IPS-18a (cell line): ENCODE measurements around the gene PRKN.

Experiments
- H3K27ac ChIP-seq: one replicate; pipeline ENCODE4 v1.5.1; 2013; ENCODE audit warnings: low read length
- H3K27me3 ChIP-seq: one replicate; pipeline ENCODE4 v1.6.1; 2013; ENCODE audit warnings: mild to moderate bottlenecking, low read length; ENCODE audit not compliant: control insufficient read depth, insufficient read depth
- H3K36me3 ChIP-seq: one replicate; pipeline ENCODE4 v1.6.1; 2013; ENCODE audit warnings: low read depth, low read length; ENCODE audit not compliant: control insufficient read depth
- H3K4me1 ChIP-seq: one replicate; pipeline ENCODE4 v1.6.1; 2013; ENCODE audit warnings: low read depth, low read length; ENCODE audit not compliant: control insufficient read depth
- H3K4me3 ChIP-seq: one replicate; pipeline ENCODE4 v1.5.1; 2013; ENCODE audit warnings: low read length
- H3K9ac ChIP-seq: one replicate; pipeline ENCODE4 v1.6.1; 2013; ENCODE audit warnings: mild to moderate bottlenecking, low read length, moderate library complexity
- H3K9me3 ChIP-seq: one replicate; pipeline ENCODE4 v1.6.1; 2013; ENCODE audit warnings: low read depth, low read length; ENCODE audit not compliant: control insufficient read depth

The PRKN gene

GRCh38 chr6:162331911-162332310 lies 395.7 kb downstream of the PRKN start:
- no peaks in the 10 kb centered on the region for H3K36me3 ChIP-seq
- H3K4me1 ChIP-seq = no peaks in the 10 kb centered on the region
- no peak overlapping the region for H3K27ac ChIP-seq
- no peaks in the 10 kb centered on the region for H3K27me3 ChIP-seq
- no peak overlapping the region for H3K4me3 ChIP-seq
- H3K9me3 ChIP-seq = no peaks in the 10 kb centered on the region
- H3K9ac ChIP-seq = no peak overlapping the region

GRCh38 chr6:162325826-162326225 lies 401.7 kb downstream of the PRKN start:
- Histone ChIP-seq H3K9ac (no peak overlapping the region), H3K27me3 (no peaks in the 10 kb centered on the region), H3K4me3 (no peak overlapping the region), H3K9me3 (peaks cover 4% of the 10 kb centered on the region), H3K27ac (no peak overlapping the region), H3K36me3 (no peaks in the 10 kb centered on the region), H3K4me1 (no peaks in the 10 kb centered on the region)

GRCh38 chr6:162325051-162325450 lies 402.5 kb downstream of the PRKN start:
- Histone ChIP-seq H3K4me3 (no peak overlapping the region), H3K9ac (no peak overlapping the region), H3K27ac (no peak overlapping the region), H3K27me3 (no peaks in the 10 kb centered on the region), H3K36me3 (no peaks in the 10 kb centered on the region), H3K4me1 (no peaks in the 10 kb centered on the region), H3K9me3 (peaks cover 4% of the 10 kb centered on the region)

- H3K9me3 ChIP-seq = no peaks in the 10 kb centered on the region
Observed at GRCh38 chr6:162315291-162315690, 412.3 kb downstream of the PRKN start.

GRCh38 chr6:162313922-162314660 lies 413.5 kb downstream of the PRKN start:
- no peak overlapping the region for H3K4me3 ChIP-seq
- no peaks in the 10 kb centered on the region for H3K27me3 ChIP-seq
- H3K9me3 ChIP-seq = no peaks in the 10 kb centered on the region
- no peak overlapping the region for H3K27ac ChIP-seq
- H3K36me3 ChIP-seq = no peaks in the 10 kb centered on the region
- no peaks in the 10 kb centered on the region for H3K4me1 ChIP-seq
- H3K9ac ChIP-seq = no peak overlapping the region

More at GRCh38 chr6:162315291-162315690, 412.3 kb downstream of the PRKN start:
- H3K27ac ChIP-seq = no peak overlapping the region
- H3K9ac ChIP-seq = no peak overlapping the region
- H3K27me3 ChIP-seq = no peaks in the 10 kb centered on the region
- no peaks in the 10 kb centered on the region for H3K36me3 ChIP-seq
- H3K4me1 ChIP-seq = no peaks in the 10 kb centered on the region
- H3K4me3 ChIP-seq = no peak overlapping the region

- H3K27ac ChIP-seq = no peak overlapping the region
- H3K9ac ChIP-seq = no peak overlapping the region
- H3K4me1 ChIP-seq = no peaks in the 10 kb centered on the region
- no peak overlapping the region for H3K4me3 ChIP-seq
- no peaks in the 10 kb centered on the region for H3K27me3 ChIP-seq
- no peaks in the 10 kb centered on the region for H3K9me3 ChIP-seq
- no peaks in the 10 kb centered on the region for H3K36me3 ChIP-seq
Observed at GRCh38 chr6:162307865-162308264, 419.7 kb downstream of the PRKN start.

GRCh38 chr6:162306616-162307015 lies 420.9 kb downstream of the PRKN start:
- Histone ChIP-seq H3K9ac (no peak overlapping the region), H3K27me3 (no peaks in the 10 kb centered on the region), H3K4me1 (no peaks in the 10 kb centered on the region), H3K4me3 (no peak overlapping the region), H3K36me3 (no peaks in the 10 kb centered on the region), H3K9me3 (no peaks in the 10 kb centered on the region), H3K27ac (no peak overlapping the region)

- Histone ChIP-seq H3K9me3 (no peaks in the 10 kb centered on the region), H3K4me1 (no peaks in the 10 kb centered on the region), H3K4me3 (no peak overlapping the region), H3K36me3 (no peaks in the 10 kb centered on the region), H3K27ac (no peak overlapping the region), H3K9ac (no peak overlapping the region), H3K27me3 (no peaks in the 10 kb centered on the region)
Observed at GRCh38 chr6:162301128-162301527, 426.4 kb downstream of the PRKN start.

GRCh38 chr6:162294029-162294428 lies 433.5 kb downstream of the PRKN start:
- H3K9ac ChIP-seq = no peak overlapping the region
- H3K36me3 ChIP-seq = no peaks in the 10 kb centered on the region

GRCh38 chr6:162292915-162293314 lies 434.7 kb downstream of the PRKN start:
- Histone ChIP-seq H3K36me3 (no peaks in the 10 kb centered on the region), H3K4me3 (no peak overlapping the region), H3K4me1 (no peaks in the 10 kb centered on the region), H3K27ac (no peak overlapping the region), H3K9me3 (no peaks in the 10 kb centered on the region), H3K27me3 (no peaks in the 10 kb centered on the region), H3K9ac (no peak overlapping the region)

More at GRCh38 chr6:162294029-162294428, 433.5 kb downstream of the PRKN start:
- Histone ChIP-seq H3K9me3 (no peaks in the 10 kb centered on the region), H3K27ac (no peak overlapping the region), H3K4me3 (no peak overlapping the region), H3K27me3 (no peaks in the 10 kb centered on the region), H3K4me1 (no peaks in the 10 kb centered on the region)

- H3K27ac ChIP-seq = no peak overlapping the region
- no peaks in the 10 kb centered on the region for H3K36me3 ChIP-seq
- no peaks in the 10 kb centered on the region for H3K9me3 ChIP-seq
- no peaks in the 10 kb centered on the region for H3K27me3 ChIP-seq
- H3K4me1 ChIP-seq = no peaks in the 10 kb centered on the region
- no peak overlapping the region for H3K9ac ChIP-seq
- H3K4me3 ChIP-seq = no peak overlapping the region
Observed at GRCh38 chr6:162290846-162291465, 436.6 kb downstream of the PRKN start.

GRCh38 chr6:162289972-162290371 lies 437.6 kb downstream of the PRKN start:
- no peak overlapping the region for H3K27ac ChIP-seq
- H3K36me3 ChIP-seq = no peaks in the 10 kb centered on the region
- H3K9ac ChIP-seq = no peak overlapping the region
- H3K9me3 ChIP-seq = no peaks in the 10 kb centered on the region
- no peaks in the 10 kb centered on the region for H3K27me3 ChIP-seq
- H3K4me3 ChIP-seq = no peak overlapping the region
- H3K4me1 ChIP-seq = no peaks in the 10 kb centered on the region
